ENCODE measurements around the gene AACS.

DNA sequence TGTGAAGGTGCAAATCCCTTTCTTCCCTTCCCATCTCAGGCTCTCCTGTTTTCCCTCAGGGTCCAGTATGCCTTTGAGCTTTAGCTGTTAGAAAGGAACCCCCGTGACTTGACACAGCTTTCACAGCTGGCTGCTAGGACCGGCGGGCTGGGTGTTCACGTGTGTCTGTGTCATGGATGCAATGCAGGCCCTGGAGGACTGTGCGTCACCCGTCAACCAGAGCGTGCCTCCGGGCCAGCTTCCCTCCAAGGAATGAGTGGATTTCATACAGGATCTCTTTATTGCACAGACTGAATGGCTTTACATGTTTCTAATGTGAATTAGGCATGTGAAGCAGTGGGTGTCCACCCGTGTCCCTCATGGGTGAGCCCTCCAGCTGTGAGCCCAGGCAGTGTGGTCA, 77.4 kb downstream of the AACS start:
- TF ChIP-seq, protein P1, sequence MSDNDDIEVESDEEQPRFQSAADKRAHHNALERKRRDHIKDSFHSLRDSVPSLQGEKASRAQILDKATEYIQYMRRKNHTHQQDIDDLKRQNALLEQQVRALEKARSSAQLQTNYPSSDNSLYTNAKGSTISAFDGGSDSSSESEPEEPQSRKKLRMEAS (IDR thresholded peaks at IDR 0.05): no peak
- TF ChIP-seq TAF1 (IDR thresholded peaks at IDR 0.05; ENCODE audit: low read depth, low read length) (no peak), POLR2A (IDR thresholded peaks at IDR 0.05; ENCODE audit: control extremely low read depth in 1 of 2, low read depth in 2 of 2, low read length in 2 of 2) (no peak), EP300 (IDR thresholded peaks at IDR 0.05; ENCODE audit: borderline replicate concordance in 1 of 2, low read depth in 2 of 2, low read length in 2 of 2) (no peak)
- TF ChIP-seq, protein P2, sequence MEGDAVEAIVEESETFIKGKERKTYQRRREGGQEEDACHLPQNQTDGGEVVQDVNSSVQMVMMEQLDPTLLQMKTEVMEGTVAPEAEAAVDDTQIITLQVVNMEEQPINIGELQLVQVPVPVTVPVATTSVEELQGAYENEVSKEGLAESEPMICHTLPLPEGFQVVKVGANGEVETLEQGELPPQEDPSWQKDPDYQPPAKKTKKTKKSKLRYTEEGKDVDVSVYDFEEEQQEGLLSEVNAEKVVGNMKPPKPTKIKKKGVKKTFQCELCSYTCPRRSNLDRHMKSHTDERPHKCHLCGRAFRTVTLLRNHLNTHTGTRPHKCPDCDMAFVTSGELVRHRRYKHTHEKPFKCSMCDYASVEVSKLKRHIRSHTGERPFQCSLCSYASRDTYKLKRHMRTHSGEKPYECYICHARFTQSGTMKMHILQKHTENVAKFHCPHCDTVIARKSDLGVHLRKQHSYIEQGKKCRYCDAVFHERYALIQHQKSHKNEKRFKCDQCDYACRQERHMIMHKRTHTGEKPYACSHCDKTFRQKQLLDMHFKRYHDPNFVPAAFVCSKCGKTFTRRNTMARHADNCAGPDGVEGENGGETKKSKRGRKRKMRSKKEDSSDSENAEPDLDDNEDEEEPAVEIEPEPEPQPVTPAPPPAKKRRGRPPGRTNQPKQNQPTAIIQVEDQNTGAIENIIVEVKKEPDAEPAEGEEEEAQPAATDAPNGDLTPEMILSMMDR (IDR thresholded peaks at IDR 0.05; ENCODE audit: control extremely low read depth in 1 of 3, insufficient read depth in 1 of 3, low read depth in 1 of 3, low read length in 3 of 3): no peak

All from H1 (cell line).